COLO668 (cell line): Measurements from ENCODE around the gene ARL3.
A peak's percentile ranks its signal among the peaks of the same experiment; 100 is the strongest.

Experiments used
- DNase-seq: peaks from one replicate; lab custom pipeline; 2025; ENCODE audit not compliant: unreplicated experiment; lab: John Stamatoyannopoulos, UW

ARL3 gene

GRCh38 chr10:102653060-102653459, 61.1 kb downstream of the ARL3 start:
- DNase-seq, result no peak

DNA sequence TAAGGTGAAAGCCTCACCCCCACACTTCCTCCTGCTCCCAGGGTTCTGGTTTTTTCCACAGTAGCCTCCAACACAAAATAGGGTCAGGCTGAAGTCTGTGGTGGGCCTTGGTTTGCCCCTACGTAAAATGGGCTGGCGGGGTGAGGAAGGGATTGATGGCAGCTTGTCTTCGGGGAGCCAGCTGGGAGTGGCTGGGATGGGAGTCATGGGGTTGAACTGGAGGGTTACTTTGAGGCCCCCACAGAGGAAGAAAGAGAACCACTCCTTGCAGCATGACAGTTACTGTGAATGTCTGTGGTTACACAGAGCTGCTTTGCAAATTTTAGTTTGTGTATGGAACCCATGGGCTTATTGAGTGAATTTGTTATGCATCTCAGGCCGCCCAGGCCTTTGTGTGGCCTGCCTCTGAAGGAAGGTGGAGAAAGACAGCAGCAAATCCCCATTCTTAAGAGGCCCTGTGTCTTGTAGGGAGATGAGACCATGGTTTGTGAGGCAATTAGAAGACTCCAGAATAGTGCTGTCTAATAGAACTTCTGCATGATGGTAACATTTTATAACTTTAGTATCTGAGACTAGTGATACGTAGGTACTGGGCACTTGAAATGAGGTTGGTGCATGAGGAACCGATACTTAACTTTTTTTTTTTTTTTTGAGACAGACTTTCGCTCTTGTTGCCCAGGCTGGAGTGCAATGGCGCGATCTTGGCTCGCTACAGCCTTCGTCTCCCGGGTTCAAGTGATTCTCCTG, 61.9 kb downstream of the ARL3 start:
- DNase-seq, result no peak

- no peak for DNase-seq
Measured at GRCh38 chr10:102651455-102652169, 62.6 kb downstream of the ARL3 start.

GRCh38 chr10:102650655-102651454, 63.3 kb downstream of the ARL3 start:
- DNase-seq, result no peak

GRCh38 chr10:102649797-102650654, 64.2 kb downstream of the ARL3 start:
- no peak for DNase-seq

GRCh38 chr10:102648889-102649796, 65.1 kb downstream of the ARL3 start:
- DNase-seq, result no peak

GRCh38 chr10:102648269-102648888, 65.8 kb downstream of the ARL3 start:
- no peak for DNase-seq

DNA sequence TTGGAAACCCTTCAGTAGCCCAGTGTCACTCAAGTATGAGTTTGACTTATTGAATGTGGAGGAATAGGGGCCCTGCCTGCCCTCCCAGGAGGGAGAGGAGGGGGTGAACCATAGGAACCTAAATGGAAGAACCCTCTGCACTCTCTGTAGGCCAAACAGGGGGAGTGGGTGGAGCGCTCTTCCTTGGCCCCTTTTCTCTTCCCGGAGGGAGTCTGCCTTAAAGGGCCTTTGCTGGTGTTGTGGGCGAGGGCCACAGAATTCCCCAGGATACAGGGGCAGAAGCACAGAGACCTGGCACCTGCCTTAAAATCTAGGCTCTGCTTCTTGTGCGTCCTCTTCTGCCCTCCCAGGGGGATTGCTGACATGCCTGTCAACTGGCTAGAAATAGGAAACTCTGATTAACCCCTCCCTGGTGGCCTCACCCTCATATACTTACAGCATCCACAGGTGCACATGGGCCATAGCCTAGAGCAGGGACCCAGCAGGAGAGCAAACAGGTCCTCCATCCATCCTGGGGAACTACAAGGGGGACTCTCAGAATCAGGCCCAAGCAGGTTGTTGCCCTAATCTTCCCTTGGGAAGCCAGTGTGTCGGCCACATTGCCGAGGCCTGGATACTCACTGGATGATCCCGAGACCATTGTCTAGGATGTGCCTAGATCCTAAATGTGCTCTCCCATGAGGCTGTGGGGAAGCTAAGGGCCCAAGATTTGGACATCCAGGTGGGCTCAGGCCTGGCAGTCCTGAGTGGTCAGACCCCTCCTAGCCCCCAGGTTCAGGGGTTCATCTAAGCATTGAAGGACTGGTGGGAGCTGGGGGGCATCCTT, 66.5 kb downstream of the ARL3 start:
- DNase-seq, result no peak

DNA sequence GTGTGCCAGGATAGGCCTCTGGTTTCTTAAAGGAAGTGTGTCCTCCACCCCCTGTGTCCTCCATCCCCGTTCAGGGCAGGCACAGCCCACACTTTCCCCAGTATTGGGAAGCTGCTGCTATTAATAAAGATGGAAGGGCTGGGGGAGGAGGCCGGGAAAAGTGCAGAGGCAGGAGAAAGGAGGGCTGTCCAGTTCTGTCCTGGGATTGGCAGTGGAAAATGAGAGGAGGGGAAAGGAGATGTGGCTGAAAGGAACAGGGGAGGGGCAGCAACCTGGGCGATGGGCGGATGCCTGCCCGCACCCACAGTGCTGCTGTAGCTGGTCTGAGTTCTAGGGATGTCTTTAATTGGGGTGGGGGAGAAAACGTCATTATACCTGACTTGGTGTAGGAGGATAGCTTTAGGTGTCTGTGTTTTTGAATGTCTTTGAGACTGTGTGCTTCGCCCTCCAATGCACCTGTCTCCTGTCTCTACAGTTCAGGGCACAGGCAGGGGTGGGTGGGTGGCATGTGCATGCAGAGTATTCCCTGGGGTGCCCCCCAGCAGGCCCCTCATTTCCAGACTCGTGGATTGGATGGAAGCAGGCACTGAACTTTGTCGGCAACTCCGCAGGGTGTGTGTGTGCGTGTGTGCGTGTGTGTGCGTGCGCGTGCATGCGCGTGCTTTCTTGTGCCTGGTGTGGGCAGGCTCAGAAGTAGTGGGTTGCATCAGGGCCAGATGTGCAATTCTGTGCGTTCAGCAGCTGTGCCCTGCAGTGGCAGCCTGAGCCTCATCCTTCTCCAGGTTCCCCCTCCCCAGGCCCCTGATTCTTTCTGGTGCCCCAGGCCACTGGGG, 67.4 kb downstream of the ARL3 start:
- DNase-seq, result peak; percentile 6

DNA sequence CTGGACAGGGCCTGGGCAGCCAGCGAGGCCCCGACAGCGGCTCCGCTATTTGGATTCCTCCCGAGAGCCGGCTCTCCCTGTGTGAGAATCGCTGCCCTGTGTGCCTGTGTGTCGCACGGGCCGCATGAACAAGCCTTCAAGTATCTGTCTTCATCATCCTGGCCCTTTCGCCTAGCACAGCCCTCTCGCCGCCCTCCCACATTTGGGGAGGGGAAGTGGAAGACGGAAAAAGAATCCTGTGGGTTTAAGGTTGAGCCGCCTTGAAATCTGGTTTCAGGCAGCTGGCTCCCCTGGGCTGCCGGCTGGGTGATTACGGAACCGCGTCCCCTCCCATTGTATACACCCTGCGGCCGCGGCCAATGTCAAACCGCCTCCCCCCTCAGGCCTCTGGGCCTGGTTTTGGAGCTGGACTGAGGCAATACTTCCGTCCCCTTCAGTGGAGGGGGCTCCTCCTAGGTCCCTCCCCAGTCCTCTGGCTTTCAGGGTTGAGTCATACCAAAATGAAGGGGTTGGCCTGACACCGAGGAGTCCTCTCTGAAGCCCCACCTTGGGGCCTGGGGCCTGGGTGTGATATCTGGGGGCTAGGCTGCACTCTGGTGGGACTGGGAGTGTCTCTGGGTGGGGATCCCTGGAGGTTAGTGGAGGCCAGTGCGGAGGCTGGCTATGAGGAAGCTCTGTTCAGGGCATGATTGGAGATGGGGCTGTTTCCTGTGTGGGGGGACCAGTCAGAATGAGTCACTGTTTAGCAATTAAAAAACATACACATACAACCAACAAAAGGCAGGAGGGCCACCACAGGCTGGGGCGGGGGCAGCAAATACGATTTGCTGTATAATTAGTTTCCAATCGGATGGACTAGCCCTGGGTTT, 68.2 kb downstream of the ARL3 start:
- peak; percentile 52 for DNase-seq

DNA sequence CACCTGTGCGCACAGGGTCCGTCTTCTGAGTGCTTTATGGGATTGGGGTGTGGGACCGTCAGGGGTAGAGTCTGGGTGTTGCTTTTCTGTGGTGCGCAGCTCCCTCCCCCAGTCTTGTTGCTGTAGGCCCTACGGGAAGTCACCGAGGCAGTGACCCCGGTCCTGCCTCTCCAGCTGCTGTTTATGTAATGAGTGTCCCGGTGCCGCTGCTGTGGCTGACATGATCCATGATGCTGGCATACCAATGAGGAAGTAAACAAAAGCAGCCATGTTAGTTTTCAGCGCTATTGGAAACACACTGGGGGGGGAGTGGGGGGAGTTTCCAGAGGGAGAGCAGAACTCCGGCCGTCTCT, 68.8 kb downstream of the ARL3 start:
- peak; percentile 64 for DNase-seq

GRCh38 chr10:102644646-102645387, 69.4 kb downstream of the ARL3 start:
- DNase-seq, result peak; percentile 89

DNA sequence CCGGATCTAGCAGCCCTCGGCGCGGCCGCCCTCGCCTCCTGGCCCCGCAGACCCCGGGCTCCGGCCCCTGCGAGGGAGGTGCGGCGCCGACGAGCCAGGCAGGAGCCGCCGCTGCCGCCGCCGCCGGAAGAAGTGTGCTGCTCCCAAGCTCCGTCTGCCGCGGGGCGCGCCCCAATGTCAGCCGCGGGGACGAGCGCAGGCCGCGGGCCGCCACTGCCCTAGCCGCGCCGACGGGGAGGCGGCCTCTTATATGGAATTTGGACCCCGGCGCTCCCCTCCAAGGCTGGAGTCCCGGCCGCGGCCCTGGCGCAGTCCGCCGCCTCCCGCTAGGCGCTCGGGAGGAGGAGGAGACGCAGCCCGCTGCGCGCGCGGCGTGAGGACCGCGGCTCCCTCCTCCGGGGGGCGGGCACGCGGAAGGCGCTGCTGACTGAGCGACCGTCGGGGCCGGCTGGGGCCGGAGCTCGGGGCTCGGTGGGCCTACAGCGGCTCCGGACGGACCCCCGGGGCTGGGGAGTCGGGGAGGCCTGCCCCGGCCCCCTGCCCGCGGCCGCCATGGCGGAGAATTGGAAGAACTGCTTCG, 70.0 kb downstream of the ARL3 start, which contains the start of gene TRIM8:
Gene TRIM8, plus strand, starts transcription at position 414 of the 580 bp plus-strand sequence. Its CDS starts 139 bp downstream, at position 553.
- DNase-seq, result peak; percentile 82

- peak; percentile 74 for DNase-seq
Measured at GRCh38 chr10:102643336-102644065, 70.7 kb downstream of the ARL3 start.
